SU-DHL-6 (cell line): ENCODE data around the gene C12orf43.

Experiments
- H2AFZ ChIP-seq: fragments of 200-600 bp; sonication (generic); 2 replicates; pipeline ENCODE4 v1.6.1; 2014; ENCODE audit warnings: low read depth, mild to moderate bottlenecking, moderate library complexity, mixed read lengths, antibody characterized with exemption, low read length; ENCODE audit not compliant: severe bottlenecking
- H3F3A ChIP-seq: fragments of 200-600 bp; shearing (Covaris generic); 2 replicates; pipeline ENCODE4 v1.6.0; 2016; ENCODE audit warnings: antibody characterized with exemption, mild to moderate bottlenecking; ENCODE audit not compliant: insufficient read depth
- H3K27ac ChIP-seq: fragments of 200-600 bp; sonication (generic); 2 replicates; pipeline ENCODE4 v1.5.1; 2016; ENCODE audit warnings: low read depth, mild to moderate bottlenecking, low read length, moderate library complexity, mixed read lengths
- H3K27me3 ChIP-seq: fragments of 200-600 bp; sonication (generic), shearing (Covaris generic); 2 replicates; pipeline ENCODE4 v1.6.0; 2014; ENCODE audit warnings: mild to moderate bottlenecking, low read length
- H3K36me3 ChIP-seq: fragments of 200-600 bp; sonication (generic); 2 replicates; pipeline ENCODE4 v1.6.1; 2014; ENCODE audit warnings: mild to moderate bottlenecking, low read length, mixed read lengths
- H3K4me2 ChIP-seq: fragments of 300-600, 200-600 bp; shearing (Covaris generic), sonication (generic); 2 replicates; pipeline ENCODE4 v1.6.0; 2014; ENCODE audit warnings: low read length, low read depth, mild to moderate bottlenecking; ENCODE audit not compliant: poor library complexity, severe bottlenecking
- H3K4me3 ChIP-seq: fragments of 200-600 bp; sonication (generic); 2 replicates; pipeline ENCODE4 v1.5.1; 2014; ENCODE audit warnings: antibody characterized with exemption, low read length, mild to moderate bottlenecking, mixed read lengths; ENCODE audit not compliant: insufficient read depth, poor library complexity, severe bottlenecking
- H3K79me2 ChIP-seq: fragments of 200-600 bp; sonication (generic); 2 replicates; pipeline ENCODE4 v1.6.1; 2014; ENCODE audit warnings: mild to moderate bottlenecking, low read length, moderate library complexity; ENCODE audit not compliant: insufficient read depth
- H3K9ac ChIP-seq: fragments of 200-600 bp; sonication (generic); 2 replicates; pipeline ENCODE4 v1.7.0; 2014; ENCODE audit warnings: mild to moderate bottlenecking, low read length
- H3K9me2 ChIP-seq: fragments of 200-600 bp; sonication (generic); replicated peaks from 2 replicates; pipeline ENCODE4 v1.6.1; 2014; ENCODE audit warnings: low read length; ENCODE audit not compliant: insufficient read depth
- H3K9me3 ChIP-seq: fragments of 200-600 bp; sonication (generic); 2 replicates; pipeline ENCODE4 v1.6.1; 2014; ENCODE audit warnings: low read length, mixed read lengths; ENCODE audit not compliant: insufficient read depth
- H4K20me1 ChIP-seq: fragments of 200-600 bp; sonication (generic); 2 replicates; pipeline ENCODE4 v1.6.1; 2014; ENCODE audit warnings: low read depth, mild to moderate bottlenecking, antibody characterized with exemption, low read length, moderate library complexity, mixed read lengths
- EZH2phosphoT487 ChIP-seq: fragments of 200-600 bp; sonication (generic), shearing (Covaris generic); conservative IDR thresholded peaks from 2 replicates; pipeline ENCODE4 v1.6.1; 2018; ENCODE audit warnings: mild to moderate bottlenecking, antibody characterized with exemption, low read length, moderate library complexity, mixed read lengths
- TF ChIP-seq, protein P1 (sequence below): fragments of 200-600 bp; sonication (generic); IDR thresholded peaks from one replicate; pipeline ENCODE4 v1.5.1; 2017; ENCODE audit warnings: antibody characterized with exemption, mild to moderate bottlenecking, low read length, moderate library complexity; ENCODE audit not compliant: insufficient read depth, poor library complexity, severe bottlenecking

The C12orf43 gene

DNA sequence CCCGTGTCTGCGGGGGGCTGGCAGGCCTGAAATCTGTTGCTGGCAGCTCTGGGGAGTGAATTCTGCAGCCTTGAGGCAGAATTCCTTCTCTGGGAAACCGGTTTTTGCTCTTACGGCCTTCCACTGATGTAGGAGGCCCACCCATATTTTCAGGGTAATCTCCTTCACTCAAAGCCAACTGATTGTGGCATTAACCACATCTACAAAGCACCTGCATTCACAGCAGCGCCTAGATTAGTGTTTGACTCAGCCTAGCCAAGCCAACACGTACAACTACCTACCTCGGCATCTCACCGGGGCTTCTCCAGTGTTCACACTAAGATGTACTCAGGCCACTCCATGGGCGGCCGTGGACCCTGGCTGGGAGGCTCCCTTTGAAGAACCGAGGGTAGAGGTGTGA lies 15.8 kb downstream of the C12orf43 start:
- TF ChIP-seq, protein P1, sequence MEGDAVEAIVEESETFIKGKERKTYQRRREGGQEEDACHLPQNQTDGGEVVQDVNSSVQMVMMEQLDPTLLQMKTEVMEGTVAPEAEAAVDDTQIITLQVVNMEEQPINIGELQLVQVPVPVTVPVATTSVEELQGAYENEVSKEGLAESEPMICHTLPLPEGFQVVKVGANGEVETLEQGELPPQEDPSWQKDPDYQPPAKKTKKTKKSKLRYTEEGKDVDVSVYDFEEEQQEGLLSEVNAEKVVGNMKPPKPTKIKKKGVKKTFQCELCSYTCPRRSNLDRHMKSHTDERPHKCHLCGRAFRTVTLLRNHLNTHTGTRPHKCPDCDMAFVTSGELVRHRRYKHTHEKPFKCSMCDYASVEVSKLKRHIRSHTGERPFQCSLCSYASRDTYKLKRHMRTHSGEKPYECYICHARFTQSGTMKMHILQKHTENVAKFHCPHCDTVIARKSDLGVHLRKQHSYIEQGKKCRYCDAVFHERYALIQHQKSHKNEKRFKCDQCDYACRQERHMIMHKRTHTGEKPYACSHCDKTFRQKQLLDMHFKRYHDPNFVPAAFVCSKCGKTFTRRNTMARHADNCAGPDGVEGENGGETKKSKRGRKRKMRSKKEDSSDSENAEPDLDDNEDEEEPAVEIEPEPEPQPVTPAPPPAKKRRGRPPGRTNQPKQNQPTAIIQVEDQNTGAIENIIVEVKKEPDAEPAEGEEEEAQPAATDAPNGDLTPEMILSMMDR, result no peak
- TF ChIP-seq EZH2phosphoT487, result no peak
- Histone ChIP-seq H3K36me3 (0 out of 2 replicates have a peak, but pooled peaks cover 2% of the 10 kb centered on the region), H3K79me2 (no peaks in the 10 kb centered on the region), H3K9ac (no peak overlapping the region), H3K9me2 (no peaks in the 10 kb centered on the region), H3K27me3 (no peaks in the 10 kb centered on the region), H3K4me2 (no peak overlapping the region), H3K9me3 (no peaks in the 10 kb centered on the region), H3K4me3 (no peak overlapping the region), H4K20me1 (no peaks in the 10 kb centered on the region), H3F3A (no peaks in the 10 kb centered on the region), H3K27ac (no peak overlapping the region), H2AFZ (no peak overlapping the region)

DNA sequence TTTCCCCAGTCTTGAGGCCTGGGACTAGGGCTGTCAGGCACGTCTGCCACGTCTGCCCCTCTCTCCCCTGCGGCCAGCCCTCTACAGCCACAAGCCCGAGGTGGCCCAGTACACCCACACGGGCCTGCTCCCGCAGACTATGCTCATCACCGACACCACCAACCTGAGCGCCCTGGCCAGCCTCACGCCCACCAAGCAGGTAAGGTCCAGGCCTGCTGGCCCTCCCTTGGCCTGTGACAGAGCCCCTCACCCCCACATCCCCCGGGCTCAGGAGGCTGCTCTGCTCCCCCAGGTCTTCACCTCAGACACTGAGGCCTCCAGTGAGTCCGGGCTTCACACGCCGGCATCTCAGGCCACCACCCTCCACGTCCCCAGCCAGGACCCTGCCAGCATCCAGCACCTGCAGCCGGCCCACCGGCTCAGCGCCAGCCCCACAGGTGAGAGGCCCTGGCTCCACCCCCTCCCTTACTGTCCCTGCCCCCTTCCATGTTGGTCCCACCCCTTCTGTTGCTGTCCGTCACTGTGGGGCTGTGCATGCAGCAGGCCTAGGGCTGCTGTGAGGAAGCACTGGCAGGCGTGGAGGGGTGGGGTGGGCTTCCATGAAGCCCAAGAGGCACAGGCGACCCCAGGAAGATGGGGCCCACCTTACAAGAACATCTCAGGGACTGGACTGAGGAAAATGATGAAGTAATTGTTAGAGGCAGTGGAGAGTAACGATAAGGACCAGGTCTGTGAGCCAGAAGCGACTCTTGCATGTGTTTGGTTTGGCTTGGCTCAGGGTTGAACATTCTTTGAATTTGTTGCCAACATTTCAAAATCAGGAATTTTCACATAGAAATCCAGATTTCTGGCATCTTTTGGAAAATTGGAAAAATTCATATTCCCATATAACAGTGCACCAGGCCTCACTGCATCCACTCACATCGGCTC lies 16.8 kb downstream of the C12orf43 start:
- Histone ChIP-seq H3K4me2 (no peak overlapping the region), H3K27me3 (no peaks in the 10 kb centered on the region), H3K36me3 (0 out of 2 replicates have a peak, but pooled peaks cover 2% of the 10 kb centered on the region), H2AFZ (no peak overlapping the region), H3K9me2 (no peaks in the 10 kb centered on the region), H3K9ac (no peak overlapping the region), H3K9me3 (no peaks in the 10 kb centered on the region), H3K27ac (no peak overlapping the region), H3K4me3 (no peak overlapping the region), H3K79me2 (no peaks in the 10 kb centered on the region), H4K20me1 (no peaks in the 10 kb centered on the region), H3F3A (no peaks in the 10 kb centered on the region)
- no peak for TF ChIP-seq EZH2phosphoT487
- TF ChIP-seq, protein P1, result no peak

DNA sequence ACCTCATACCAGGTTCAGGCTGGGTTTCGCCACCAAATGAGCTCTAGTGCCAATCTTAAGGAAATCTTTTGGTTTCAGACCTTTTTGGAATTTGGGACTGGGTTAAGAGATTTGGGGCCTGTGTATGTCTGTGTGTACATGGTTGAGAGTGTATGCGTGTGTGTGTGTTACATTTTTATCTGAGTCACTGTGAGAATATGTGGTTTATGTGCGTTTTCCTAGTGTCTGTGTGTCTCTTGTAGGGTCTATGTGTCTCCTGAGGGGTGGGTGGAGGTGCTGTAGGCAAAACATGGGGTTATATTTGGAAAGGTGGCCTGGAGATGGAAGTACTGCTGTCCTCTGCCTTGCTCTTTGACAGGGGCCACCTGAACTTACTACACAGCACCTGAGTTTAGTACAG lies 17.9 kb downstream of the C12orf43 start:
- no peak for TF ChIP-seq EZH2phosphoT487
- H3F3A ChIP-seq, result no peaks in the 10 kb centered on the region
- no peak overlapping the region for H3K27ac ChIP-seq
- no peak overlapping the region for H3K4me2 ChIP-seq
- H3K79me2 ChIP-seq, result no peaks in the 10 kb centered on the region
- H3K36me3 ChIP-seq, result 0 out of 2 replicates have a peak, but pooled peaks cover under 1% of the 10 kb centered on the region
- no peak overlapping the region for H3K9ac ChIP-seq
- no peaks in the 10 kb centered on the region for H3K27me3 ChIP-seq
- H2AFZ ChIP-seq, result no peak overlapping the region
- no peak overlapping the region for H3K4me3 ChIP-seq
- no peaks in the 10 kb centered on the region for H3K9me2 ChIP-seq
- H3K9me3 ChIP-seq, result no peaks in the 10 kb centered on the region
- no peaks in the 10 kb centered on the region for H4K20me1 ChIP-seq

DNA sequence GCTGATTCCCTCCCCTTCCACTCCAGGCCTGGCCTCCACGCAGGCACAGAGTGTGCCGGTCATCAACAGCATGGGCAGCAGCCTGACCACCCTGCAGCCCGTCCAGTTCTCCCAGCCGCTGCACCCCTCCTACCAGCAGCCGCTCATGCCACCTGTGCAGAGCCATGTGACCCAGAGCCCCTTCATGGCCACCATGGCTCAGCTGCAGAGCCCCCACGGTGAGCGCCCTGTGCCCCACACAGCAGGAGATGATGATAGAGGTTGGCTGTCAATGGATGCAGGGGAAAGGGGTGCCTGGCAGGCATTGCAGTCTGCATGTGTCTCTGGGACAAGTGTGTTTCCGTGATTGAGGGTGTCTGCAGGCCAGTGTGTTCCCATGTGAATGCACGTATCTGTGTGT lies 18.8 kb downstream of the C12orf43 start:
- H3K4me3 ChIP-seq, result no peak overlapping the region
- H3K9ac ChIP-seq, result no peak overlapping the region
- H3K9me2 ChIP-seq, result no peaks in the 10 kb centered on the region
- H2AFZ ChIP-seq, result no peak overlapping the region
- H3K36me3 ChIP-seq, result no peaks in the 10 kb centered on the region
- no peaks in the 10 kb centered on the region for H3K79me2 ChIP-seq
- H3K27me3 ChIP-seq, result no peaks in the 10 kb centered on the region
- H4K20me1 ChIP-seq, result no peaks in the 10 kb centered on the region
- no peaks in the 10 kb centered on the region for H3K9me3 ChIP-seq
- no peak for TF ChIP-seq EZH2phosphoT487
- TF ChIP-seq, protein P1, result no peak
- H3F3A ChIP-seq, result no peaks in the 10 kb centered on the region
- no peak overlapping the region for H3K27ac ChIP-seq
- no peak overlapping the region for H3K4me2 ChIP-seq
